K562 (cell line): ENCODE results near the gene MADCAM1. TPM values are rescaled to one million over a fixed set of nuclear protein-coding genes. Genes with fewer than 3 reads are reported as not detected.

Experiments
- ARHGAP35 ChIP-seq: fragments of 450-650 bp; IDR thresholded peaks from 2 replicates; pipeline ENCODE4 v1.6.1; 2018; ENCODE audit not compliant: partially characterized antibody
- CC2D1A ChIP-seq: fragments of 450-650 bp; IDR thresholded peaks from 2 replicates; pipeline ENCODE4 v1.6.1; 2017; ENCODE audit warnings: mild to moderate bottlenecking
- HDAC1 ChIP-seq, 2 experiments: fragments of 450-650 bp; IDR thresholded peaks; 2 replicates each; pipeline ENCODE4 v1.6.1; 2016 to 2017; ENCODE audit warnings: inconsistent platforms in 1 of 2, mild to moderate bottlenecking in 1 of 2, moderate library complexity in 1 of 2
- MTA3 ChIP-seq: fragments of 450-650 bp; formaldehyde crosslinking; IDR thresholded peaks from 2 replicates; pipeline ENCODE4 v1.6.1; 2017; ENCODE audit warnings: mild to moderate bottlenecking, borderline replicate concordance
- PTRF ChIP-seq: fragments of 450-650 bp; IDR thresholded peaks from 2 replicates; pipeline ENCODE4 v1.6.1; 2016; ENCODE audit warnings: mild to moderate bottlenecking, missing genetic modification characterization, missing compliant biosample characterization
- UBTF ChIP-seq, 2 experiments: IDR thresholded peaks; 2 replicates each; pipeline ENCODE4 v1.6.1; 2012; ENCODE audit warnings: improper control_type of control experiment in 2 of 2, low read depth in 2 of 2, low read length in 2 of 2, borderline replicate concordance in 1 of 2
- ZFP36 ChIP-seq: fragments of 150-350 bp; IDR thresholded peaks from 2 replicates; pipeline ENCODE4 v1.6.1; 2018; ENCODE audit warnings: low read length, low read depth; ENCODE audit not compliant: partially characterized antibody
- ZNF12 ChIP-seq: sonication (generic); formaldehyde crosslinking; IDR thresholded peaks from 2 replicates; pipeline ENCODE4 v1.4.0; 2020; ENCODE audit warnings: mild to moderate bottlenecking, missing genetic modification reagents
- polyA plus RNA-seq, 8 experiments: library from polyadenylated mRNA; depleted of rRNA in 4 of 8; stranded (reverse) in 5 of 8; unstranded in 3 of 8; fragments of >200 nt; fragmentation: Nextera tagmentation in 2 of 8; fragmentation: Illumina TruSeq in 1 of 8; extraction: Ambion mirVana in 2 of 8; extraction: Trizol in 1 of 8; gene quantifications; 2 replicates each; pipeline versions ENCODE4 v1.2.1 to v1.2.3, GENCODE V29; 2011 to 2014; ENCODE audit warnings: inconsistent platforms in 1 of 8, missing spikeins in 1 of 8
- total RNA-seq, 7 experiments: library from RNA; depleted of rRNA in 6 of 7; stranded (reverse); fragments of >200 nt in 6 of 7; fragmentation: Illumina TruSeq in 2 of 7; extraction: Trizol in 2 of 7; gene quantifications; 2 replicates each; pipeline versions ENCODE4 v1.2.1 to v1.2.3, GENCODE V29; 2011 to 2021; ENCODE audit warnings: low replicate concordance in 1 of 7
- TF ChIP-seq, protein P1 (sequence below): fragments of 200-600 bp; sonication (generic); IDR thresholded peaks from one replicate; pipeline ENCODE4 v1.6.1; 2012; ENCODE audit warnings: mild to moderate bottlenecking, low read depth, low read length, inconsistent platforms
- TF ChIP-seq, protein P2 (sequence below): sonication (generic); formaldehyde crosslinking; IDR thresholded peaks from 2 replicates; pipeline ENCODE4 v1.8.0; 2022; ENCODE audit warnings: mild to moderate bottlenecking, missing genetic modification reagents

MADCAM1 gene
- total and polyA plus RNA-seq, 9 of the 15 experiments (the other 6 are each of a cell fraction or from before 2014, with no cell fraction given) = 0.09 to 0.36 (median 0.09) TPM; not detected in 6

DNA sequence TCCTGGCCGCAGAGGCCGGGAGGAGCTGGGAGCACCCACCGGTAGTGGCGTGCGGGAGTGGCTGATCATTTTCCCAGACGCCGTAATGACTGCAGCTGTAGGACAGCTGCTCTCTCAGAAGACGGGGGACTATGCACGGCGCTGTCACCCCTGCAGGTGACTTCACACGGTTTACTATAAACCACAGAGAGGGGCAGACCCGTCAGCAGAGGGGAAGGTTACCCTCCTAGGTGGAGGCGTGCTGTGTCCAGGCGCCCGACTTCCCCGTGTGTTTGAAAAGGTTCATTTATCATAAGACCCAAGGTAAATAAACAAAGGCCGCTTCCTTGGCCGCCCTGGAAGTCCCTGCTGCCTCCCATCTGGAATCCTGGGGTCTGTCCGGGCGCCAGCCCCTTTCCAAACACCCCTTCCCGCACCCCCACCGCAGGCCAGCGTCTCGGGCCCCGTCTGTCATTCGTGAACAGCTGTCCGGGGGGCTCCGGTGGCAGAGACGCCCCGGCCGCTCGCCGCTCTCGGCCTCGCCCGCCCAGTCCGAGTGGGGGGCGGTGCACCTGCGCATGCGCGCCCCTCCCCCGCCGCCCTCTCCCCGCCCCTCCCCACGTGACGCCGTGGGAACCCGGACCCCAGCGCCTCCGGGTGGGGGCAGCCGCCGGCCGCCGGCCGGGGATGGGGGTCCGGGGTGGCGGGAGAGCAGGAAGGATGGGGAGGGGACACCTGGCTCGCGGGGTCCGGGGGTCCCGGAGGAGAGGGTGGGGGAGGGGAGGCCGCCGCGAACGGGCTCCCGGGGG is 36.4 kb upstream of the MADCAM1 start (continued):
- TF ChIP-seq CC2D1A = no peak
- TF ChIP-seq PTRF = no peak
- no peak for TF ChIP-seq HDAC1 (IDR thresholded peaks at IDR 0.05)
- no peak for TF ChIP-seq ZNF12 (CRISPR knock-in tag)
- TF ChIP-seq, protein P1, sequence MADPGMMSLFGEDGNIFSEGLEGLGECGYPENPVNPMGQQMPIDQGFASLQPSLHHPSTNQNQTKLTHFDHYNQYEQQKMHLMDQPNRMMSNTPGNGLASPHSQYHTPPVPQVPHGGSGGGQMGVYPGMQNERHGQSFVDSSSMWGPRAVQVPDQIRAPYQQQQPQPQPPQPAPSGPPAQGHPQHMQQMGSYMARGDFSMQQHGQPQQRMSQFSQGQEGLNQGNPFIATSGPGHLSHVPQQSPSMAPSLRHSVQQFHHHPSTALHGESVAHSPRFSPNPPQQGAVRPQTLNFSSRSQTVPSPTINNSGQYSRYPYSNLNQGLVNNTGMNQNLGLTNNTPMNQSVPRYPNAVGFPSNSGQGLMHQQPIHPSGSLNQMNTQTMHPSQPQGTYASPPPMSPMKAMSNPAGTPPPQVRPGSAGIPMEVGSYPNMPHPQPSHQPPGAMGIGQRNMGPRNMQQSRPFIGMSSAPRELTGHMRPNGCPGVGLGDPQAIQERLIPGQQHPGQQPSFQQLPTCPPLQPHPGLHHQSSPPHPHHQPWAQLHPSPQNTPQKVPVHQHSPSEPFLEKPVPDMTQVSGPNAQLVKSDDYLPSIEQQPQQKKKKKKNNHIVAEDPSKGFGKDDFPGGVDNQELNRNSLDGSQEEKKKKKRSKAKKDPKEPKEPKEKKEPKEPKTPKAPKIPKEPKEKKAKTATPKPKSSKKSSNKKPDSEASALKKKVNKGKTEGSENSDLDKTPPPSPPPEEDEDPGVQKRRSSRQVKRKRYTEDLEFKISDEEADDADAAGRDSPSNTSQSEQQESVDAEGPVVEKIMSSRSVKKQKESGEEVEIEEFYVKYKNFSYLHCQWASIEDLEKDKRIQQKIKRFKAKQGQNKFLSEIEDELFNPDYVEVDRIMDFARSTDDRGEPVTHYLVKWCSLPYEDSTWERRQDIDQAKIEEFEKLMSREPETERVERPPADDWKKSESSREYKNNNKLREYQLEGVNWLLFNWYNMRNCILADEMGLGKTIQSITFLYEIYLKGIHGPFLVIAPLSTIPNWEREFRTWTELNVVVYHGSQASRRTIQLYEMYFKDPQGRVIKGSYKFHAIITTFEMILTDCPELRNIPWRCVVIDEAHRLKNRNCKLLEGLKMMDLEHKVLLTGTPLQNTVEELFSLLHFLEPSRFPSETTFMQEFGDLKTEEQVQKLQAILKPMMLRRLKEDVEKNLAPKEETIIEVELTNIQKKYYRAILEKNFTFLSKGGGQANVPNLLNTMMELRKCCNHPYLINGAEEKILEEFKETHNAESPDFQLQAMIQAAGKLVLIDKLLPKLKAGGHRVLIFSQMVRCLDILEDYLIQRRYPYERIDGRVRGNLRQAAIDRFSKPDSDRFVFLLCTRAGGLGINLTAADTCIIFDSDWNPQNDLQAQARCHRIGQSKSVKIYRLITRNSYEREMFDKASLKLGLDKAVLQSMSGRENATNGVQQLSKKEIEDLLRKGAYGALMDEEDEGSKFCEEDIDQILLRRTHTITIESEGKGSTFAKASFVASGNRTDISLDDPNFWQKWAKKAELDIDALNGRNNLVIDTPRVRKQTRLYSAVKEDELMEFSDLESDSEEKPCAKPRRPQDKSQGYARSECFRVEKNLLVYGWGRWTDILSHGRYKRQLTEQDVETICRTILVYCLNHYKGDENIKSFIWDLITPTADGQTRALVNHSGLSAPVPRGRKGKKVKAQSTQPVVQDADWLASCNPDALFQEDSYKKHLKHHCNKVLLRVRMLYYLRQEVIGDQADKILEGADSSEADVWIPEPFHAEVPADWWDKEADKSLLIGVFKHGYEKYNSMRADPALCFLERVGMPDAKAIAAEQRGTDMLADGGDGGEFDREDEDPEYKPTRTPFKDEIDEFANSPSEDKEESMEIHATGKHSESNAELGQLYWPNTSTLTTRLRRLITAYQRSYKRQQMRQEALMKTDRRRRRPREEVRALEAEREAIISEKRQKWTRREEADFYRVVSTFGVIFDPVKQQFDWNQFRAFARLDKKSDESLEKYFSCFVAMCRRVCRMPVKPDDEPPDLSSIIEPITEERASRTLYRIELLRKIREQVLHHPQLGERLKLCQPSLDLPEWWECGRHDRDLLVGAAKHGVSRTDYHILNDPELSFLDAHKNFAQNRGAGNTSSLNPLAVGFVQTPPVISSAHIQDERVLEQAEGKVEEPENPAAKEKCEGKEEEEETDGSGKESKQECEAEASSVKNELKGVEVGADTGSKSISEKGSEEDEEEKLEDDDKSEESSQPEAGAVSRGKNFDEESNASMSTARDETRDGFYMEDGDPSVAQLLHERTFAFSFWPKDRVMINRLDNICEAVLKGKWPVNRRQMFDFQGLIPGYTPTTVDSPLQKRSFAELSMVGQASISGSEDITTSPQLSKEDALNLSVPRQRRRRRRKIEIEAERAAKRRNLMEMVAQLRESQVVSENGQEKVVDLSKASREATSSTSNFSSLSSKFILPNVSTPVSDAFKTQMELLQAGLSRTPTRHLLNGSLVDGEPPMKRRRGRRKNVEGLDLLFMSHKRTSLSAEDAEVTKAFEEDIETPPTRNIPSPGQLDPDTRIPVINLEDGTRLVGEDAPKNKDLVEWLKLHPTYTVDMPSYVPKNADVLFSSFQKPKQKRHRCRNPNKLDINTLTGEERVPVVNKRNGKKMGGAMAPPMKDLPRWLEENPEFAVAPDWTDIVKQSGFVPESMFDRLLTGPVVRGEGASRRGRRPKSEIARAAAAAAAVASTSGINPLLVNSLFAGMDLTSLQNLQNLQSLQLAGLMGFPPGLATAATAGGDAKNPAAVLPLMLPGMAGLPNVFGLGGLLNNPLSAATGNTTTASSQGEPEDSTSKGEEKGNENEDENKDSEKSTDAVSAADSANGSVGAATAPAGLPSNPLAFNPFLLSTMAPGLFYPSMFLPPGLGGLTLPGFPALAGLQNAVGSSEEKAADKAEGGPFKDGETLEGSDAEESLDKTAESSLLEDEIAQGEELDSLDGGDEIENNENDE = peak; percentile 75
- TF ChIP-seq, protein P2, sequence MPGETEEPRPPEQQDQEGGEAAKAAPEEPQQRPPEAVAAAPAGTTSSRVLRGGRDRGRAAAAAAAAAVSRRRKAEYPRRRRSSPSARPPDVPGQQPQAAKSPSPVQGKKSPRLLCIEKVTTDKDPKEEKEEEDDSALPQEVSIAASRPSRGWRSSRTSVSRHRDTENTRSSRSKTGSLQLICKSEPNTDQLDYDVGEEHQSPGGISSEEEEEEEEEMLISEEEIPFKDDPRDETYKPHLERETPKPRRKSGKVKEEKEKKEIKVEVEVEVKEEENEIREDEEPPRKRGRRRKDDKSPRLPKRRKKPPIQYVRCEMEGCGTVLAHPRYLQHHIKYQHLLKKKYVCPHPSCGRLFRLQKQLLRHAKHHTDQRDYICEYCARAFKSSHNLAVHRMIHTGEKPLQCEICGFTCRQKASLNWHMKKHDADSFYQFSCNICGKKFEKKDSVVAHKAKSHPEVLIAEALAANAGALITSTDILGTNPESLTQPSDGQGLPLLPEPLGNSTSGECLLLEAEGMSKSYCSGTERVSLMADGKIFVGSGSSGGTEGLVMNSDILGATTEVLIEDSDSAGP (CRISPR knock-in tag) = no peak
- TF ChIP-seq ZFP36 = no peak
- 0 out of 2 replicates have a peak, but pooled peaks have one; percentile 32 for TF ChIP-seq MTA3
- no peak for TF ChIP-seq ARHGAP35
- no peak for TF ChIP-seq UBTF (IDR thresholded peaks at IDR 0.05; ENCODE audit: borderline replicate concordance in 1 of 2, low read depth in 2 of 2, low read length in 2 of 2)
